Esophagus muscularis mucosa (tissue), 2 donors: Measurements from ENCODE around the gene GPR156.

Experiments
- EP300 ChIP-seq: sonication (generic); formaldehyde crosslinking; IDR thresholded peaks from one replicate; pipeline ENCODE4 v1.6.1; 2017; ENCODE audit warnings: antibody characterized with exemption
- POLR2A ChIP-seq: fragments of 450-650 bp; IDR thresholded peaks from one replicate; pipeline ENCODE4 v1.6.1; 2017; ENCODE audit warnings: antibody characterized with exemption, moderate library complexity, mild to moderate bottlenecking, low read depth

- TF ChIP-seq POLR2A, result no peak
- no peak for TF ChIP-seq EP300
Measured at GRCh38 chr3:120198305-120198878, 86.6 kb downstream of the GPR156 start.
